IPS-NIHi11 (cell line): ENCODE measurements around the gene INSR.

Experiments used
- DNase-seq: peaks from one replicate; pipeline ENCODE4 v3.0.0; 2012; ENCODE audit warnings: mixed read lengths, low spot score

INSR gene

DNA sequence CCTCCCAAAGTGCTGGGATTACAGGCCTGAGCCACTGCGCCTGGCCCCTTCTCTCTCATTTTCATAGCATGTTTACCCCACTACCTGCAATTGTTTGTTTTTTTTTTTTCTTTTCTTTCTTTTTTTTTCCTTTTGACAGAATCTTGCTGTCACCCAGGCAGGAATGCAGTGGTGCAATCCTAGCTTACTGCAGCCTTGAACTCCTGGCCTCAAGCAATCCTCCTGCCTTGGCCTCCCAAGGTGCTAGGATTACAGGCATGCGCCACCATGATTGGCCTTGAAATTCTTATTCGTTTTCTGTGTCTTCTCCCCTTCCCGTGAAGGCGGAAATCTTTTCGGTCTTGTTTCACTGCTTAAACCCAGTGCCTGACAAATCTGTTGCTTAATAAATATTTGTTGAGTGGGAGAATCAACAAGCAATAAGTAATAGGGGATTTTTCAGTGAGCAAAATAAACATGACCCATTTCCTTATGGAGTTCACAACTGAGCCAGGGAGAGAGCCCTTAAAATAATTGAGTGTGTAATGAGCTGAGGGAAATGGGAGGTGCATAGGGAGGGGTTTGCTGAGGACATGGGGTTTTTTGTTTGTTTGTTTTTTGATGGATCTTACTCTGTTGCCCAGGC, 1.8 kb upstream of the INSR start:
- no peak for DNase-seq

DNA sequence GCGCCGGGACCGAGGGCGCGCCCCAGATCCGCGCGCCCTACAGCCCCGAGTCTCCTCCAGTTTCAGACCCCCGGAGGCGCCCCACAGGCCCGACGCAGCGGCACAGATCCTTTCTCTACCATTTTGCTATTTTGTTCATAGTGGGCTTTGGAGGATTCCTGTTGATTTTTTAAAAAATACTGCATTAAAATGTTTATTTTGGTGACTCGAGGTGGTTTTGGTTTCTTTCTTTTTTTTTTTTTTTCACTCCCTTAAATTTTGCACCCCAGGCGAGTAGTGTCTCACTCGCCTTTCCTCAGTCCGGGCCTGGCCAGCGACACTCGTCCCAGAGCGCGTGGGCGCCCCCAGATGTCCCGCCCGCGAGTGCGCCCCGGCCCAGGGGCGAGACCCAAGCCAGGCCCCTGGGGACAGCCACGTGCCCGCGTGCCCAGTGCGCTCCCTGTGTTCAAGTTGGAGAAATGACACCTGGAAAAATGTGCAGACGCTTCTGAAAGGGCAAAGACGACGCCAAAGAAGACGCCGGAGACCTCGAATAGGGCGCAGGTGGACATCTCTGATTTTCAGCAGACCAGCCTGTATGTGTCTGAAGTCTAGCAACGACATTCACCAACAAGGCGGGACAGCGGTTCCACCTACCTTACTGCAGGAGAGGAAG, 471 bp upstream of the INSR start:
- peak; percentile 55 for DNase-seq

DNA sequence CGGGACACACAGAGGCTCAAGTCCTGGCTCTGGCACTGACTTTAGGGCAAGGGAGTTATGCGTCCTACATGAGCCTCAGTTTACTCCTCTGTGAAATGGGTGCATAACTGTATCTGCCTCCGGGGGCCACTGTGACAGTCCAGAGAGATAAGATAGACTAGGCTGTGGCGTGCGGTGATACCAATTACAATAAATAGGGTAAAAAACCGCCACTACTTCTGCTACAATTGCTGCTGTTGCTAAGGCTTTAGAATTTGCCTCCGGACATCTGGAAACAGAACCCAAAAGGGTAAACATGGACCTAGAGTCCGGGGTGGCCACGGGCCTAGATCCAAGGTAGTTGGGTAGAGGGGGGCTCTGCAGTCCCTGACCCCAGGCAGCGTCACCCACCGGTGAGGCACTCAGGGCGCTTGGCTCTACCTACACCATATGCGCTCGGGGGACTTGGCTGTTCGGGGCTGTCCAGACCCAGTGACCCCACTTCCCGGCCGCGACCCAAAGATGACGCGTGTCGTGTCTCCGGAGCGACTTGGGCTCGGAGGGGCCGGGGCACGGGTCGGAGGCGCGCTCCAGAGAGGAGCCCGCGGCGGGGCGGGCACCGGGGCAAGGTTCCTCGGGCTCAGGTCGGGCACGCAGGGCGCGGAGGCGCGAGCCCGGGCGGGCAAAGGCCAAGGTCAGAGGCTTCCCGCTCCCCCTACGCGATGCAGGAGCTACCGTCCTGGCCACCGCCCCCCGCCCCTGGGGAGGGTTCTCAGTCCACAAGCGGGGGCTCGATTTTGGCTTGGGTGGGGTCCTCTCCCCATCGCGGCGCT, 1.1 kb downstream of the INSR start:
- DNase-seq = peak; percentile 42

DNA sequence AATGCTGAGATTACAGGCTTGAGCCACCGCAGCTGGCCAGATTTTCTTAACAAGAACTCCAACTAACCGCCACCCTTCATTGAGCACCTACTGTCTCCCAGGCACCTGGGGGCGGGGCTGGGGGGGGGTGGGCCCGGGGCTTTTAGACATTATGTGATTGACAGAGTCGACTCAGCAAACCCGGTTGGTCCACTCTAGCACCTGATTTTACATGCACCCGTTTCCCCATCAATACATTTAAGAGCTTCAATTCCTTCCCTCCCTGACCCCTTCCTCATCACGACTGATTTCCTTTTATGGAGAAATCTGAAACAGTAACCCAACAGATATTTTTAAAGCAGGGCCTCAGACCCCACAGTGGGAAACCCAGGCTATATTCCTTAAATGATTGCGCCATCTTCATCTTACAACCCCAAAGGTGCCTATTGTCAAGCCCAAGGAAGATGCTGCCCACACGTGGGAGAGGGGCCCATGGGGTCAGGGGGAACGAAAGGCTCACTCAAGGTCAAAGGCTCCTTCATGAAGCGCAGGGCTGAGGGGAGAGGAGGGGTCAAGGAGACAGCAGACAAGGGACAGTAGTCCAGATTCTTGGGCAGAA, 1.8 kb downstream of the INSR start:
- no peak for DNase-seq

DNA sequence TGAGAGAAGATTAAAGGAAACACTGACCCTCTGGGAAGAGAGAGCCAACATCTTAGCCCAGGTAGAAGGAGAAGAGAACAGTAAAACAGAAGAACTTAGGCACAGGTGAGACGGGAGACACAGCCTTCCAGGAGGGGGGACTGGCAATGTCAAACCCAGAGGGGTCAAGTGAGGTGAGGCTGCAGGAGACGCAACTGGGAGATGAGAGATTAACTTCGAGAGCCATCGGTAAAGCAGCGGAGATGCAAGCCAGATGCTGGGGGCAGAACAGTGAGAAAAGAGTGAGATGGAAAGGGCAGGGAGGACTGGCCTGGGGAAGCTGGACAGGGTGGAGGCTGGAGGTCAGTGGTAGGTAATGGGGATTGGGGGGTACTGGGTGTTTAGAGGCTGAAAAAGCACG, 5.2 kb downstream of the INSR start:
- DNase-seq = no peak

DNA sequence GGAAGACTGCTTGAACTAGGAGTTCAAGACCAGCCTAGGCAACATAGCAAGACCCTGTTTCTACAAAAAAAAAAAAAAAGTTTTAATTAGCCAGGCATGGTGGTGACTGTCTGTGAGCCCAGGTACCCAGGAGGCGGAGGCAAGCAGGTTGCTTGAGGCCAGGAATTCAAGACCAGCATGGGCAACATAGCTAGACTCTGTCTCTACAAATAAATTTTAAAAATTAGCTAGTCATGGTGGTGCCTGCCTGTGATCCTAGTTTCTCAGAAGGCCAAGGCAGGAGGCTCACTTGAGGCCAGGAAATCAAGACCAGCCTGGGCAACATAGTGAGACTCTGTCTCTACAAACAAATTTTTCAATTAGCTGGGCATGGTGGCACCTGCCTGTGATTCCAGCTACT, 6.1 kb downstream of the INSR start:
- DNase-seq = no peak

DNA sequence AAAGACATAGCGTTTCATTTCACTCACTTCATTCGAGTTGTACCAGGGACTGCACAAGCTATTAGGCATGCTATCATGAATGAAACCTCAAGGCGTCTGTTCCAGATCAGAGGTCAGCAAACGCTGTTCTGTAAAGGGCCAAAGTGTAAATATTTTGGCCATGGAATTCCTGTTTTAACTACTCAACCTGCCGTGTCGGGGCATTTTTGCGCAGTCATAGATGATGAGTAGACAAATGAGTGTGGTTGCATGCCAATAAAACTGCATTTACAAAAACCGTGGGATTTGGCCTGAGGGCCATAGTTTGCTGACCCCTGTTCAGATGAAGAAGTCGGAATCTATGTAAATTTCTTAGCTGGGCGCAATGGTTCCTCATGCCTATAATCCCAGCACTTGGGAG, 6.5 kb downstream of the INSR start:
- no peak for DNase-seq

DNA sequence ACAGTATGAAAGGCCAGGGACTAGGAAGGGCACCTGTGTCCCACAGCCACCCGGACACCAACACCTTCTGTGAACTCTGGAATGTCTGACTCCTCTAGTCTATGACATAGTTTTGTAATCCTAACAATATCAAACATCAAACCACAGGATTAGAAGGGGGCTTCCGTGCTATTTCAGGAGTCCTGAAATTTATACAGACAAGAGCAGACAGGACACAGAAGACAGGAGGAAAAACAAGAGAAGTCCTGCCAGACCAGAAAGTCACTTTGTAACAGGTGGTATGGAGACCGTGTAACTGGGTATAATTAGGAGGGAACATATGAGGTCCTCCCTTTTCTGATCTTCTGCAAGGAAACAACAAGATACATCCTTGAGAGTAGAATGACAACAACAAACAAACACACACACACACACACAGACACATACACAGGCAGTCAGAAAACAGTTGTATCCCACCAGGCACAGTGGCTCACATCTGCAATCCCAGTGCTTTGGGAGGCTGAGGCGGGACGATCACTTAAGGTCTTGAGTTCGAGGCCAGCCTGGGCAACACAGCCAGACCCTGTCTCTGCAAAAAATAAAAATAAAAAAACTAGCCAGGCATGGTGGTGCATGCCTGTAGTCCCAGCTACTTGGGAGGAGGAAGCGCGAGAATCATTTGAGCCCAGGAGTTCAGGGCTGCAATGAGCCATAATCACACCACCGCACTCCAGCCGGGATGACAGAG, 13.1 kb downstream of the INSR start:
- no peak for DNase-seq

DNA sequence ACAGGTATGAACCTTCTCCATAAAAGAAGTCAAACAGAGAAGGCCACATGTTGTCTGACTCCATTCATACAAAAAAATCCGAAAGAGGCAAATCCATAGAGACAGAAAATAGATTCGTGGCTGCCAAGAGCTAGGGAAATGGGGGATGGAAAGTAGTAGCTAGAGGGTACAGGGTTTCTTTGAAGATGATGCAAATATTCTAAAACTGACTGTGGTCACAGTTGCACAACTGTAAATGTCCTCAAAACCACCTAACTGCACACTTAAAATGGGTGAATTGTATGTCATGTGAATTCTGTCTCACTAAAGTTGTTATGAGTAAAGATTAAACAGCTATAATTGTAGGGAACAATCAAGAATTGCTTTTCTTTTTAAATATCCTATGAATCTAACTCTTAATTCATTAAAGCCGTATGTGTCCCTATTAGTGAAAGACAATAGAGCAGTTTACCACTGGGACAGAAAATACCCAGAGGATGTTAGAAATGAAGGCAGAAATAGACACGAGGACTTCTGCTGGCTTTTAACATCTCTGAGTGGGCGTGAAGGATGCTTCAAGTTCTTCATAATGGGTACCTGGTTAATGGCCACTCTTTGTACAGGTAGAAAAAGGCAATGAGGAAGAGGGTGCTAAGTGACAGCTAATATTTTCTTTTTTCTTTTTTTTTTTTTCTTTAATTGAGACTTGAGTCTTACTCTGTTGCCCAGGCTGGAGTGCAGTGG, 21.2 kb downstream of the INSR start:
- DNase-seq = no peak

DNA sequence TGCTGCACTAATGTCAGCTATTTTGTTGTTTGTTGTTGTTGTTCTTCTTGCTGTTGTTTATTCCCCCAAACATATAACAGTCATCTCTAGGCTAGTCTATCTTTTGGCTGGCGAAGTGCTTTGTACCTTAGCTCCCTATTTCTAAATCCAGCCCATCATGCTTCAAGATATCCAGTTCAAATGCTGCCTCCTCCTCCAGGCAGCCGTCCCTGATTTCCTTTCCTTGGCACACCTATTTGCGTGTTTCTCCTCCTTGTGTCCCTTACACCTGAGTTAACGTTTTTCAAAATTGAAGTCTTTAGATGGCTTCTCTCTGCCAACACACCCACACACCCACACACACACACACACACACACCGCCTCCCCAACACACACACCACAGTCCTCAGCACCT, 25.5 kb downstream of the INSR start:
- DNase-seq = no peak

DNA sequence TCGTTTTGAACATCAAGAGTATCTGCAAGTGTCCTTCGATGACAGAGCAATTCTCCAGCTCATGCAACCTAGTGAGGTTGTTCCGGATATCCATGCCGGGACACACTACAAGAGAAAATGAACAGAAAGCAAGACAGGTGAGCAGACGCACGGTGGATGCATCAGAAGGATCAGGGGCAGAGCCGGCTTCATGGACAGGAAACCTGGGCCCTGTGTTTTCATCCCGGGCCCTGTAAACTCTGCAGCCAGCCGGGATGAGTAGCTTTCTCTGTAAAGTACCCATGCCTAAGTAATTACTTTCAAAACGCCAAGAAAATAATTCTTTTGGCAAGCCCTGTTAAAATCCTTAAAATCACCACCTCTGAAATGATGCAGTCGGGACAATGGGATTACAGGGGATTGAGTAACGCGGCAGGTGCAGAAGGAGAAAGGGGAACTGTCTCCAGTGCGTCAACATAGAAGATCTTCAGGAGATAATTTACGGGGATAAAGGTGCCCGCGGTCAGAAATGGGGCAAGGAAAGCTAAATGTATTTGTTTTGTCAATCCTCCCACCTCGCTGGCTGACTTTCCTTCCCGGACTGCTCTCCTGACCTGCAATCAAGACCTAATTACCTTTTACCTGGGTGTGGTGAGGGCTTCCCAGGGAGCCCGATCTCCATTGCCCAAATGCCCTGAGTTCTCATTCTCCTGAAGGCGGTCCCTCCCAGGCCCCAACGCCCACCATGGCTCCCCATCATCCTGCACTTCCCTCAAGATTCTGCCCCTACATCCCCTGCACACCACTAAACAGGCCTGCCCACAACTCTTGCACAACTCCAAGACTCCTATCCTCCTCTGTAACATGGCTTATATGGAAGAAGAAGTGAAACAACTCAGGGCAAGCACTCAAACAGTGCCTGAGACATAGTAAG, 26.2 kb downstream of the INSR start:
- DNase-seq = no peak

DNA sequence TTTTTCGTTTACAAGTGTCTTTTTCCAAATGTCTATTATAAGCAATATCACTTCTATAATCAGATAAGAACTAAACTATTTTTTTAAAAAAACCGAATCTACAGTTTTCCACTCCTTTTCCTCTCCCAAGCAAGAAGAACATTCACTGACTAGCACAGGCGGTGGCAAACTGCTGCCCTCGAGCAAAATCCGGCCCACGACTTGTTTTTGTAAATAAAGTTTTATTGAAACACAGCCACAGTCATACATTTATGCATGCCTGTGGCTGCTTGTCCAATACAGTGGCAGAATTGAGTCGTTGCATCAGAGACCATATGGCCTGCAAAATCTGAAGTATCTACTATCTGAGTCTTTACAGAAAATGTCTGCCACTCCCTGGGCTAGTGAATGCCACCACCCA, 27.4 kb downstream of the INSR start:
- DNase-seq = no peak

DNA sequence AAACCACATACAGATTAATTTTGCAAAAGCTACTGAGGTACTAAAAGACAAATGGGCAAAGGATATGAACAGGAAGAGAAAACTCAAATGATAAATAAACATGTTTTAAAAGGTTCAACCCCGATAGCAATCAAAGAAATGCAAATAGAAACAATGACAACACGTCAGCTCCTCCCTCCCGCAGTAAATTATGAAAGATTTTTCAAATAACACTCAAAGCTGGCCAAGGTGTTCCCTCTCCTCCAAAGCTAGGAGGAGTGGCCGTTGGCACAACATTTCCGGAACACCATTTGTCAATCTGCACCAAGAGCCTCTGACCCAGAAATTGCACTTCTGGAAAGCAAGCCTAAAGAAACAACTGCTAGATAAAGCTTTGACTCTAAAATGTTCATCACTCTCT, 28.3 kb downstream of the INSR start:
- DNase-seq = no peak

DNA sequence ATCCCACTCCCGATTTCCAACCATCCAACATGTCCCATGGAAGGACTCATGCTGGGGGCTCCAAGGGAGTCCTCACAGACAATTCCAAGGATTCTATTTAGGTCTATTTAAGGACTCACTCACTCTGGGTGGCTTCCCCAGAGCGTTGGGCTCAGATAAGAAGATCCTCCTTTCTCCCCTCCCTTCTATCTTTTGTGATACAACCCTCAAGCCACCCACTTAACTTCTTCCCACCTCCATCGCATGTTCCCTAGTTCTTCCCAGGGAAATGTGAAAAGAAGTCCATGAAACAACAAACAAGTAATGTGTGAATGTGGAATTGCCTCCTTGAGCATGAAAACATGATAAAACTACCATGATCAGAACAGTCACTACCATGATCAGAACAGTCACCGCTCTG, 29.4 kb downstream of the INSR start:
- DNase-seq = no peak

DNA sequence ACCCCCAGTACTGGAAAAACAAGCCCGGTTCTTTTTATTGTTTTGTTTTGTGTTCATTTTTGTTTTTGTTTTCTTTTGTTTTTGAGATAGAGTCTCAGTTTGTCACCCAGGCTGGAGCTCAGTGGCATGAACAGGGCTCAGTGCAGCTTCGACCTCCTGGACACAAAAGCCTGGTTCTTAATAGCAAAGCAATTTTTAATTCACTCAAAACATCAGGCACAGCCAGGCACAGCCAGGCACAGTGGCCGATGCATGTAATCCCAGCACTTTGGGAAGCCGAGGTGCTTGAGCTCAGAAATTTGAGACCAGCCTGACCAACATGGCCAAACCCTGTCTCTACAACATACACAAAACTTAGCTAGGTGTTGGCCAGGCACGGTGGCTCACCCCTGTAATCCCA, 30.7 kb downstream of the INSR start:
- no peak for DNase-seq

DNA sequence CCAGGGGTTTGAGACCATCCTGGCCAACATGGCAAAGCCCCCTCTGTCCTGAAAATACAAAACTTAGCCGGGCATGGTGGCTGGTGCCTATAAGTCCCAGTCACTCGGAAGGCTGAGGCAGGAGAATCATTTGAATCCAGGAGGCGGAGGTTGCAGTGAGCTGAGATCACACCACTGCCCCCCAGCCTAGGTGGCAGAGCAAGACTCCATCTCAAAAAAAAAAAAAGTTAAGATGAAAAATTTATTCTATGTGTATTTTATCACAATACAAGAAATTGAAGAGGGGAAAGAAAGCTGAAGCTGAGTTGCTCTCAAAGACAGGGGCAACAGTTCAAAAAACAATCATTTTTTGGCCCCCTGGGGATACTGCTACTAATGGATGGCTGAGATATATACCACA, 31.1 kb downstream of the INSR start:
- DNase-seq = no peak

DNA sequence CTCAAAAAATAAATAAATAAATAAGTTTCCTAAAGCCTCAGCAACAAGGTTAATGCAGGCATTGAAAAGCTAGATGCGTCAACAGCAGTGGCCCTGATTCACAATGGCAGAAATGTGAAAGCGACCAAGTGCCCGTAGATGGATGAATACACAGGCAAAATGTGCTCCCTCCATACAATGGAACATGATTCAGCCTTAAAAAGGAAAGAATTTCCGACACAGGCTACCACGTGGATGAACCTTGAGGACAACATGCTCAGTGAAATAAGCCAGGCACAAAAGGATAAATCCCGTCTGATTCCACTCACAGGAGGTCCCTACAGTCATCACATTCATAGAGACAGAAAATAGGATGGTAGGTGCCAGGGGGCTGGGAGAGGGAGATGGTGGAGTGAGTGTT, 31.7 kb downstream of the INSR start:
- no peak for DNase-seq

DNA sequence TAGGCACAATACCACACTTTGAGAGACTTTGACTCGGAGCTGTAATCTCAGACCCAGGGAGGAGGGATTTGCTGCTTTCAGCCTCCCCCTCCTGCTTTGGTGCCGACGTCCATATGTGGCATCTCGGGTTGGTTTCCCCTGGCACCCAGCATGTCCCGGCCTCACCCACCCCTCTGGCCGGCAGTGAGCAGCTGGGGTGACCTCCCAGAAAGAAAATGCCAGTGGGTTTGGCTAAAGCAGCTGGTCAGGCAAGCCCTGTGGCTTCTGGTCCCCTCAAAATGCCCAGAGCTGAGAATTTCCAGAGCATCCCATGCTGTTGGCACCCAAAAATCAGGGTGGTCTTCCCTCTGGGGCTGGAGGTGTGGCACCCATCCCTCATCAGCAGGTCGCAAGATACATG, 34.1 kb downstream of the INSR start:
- DNase-seq = no peak

DNA sequence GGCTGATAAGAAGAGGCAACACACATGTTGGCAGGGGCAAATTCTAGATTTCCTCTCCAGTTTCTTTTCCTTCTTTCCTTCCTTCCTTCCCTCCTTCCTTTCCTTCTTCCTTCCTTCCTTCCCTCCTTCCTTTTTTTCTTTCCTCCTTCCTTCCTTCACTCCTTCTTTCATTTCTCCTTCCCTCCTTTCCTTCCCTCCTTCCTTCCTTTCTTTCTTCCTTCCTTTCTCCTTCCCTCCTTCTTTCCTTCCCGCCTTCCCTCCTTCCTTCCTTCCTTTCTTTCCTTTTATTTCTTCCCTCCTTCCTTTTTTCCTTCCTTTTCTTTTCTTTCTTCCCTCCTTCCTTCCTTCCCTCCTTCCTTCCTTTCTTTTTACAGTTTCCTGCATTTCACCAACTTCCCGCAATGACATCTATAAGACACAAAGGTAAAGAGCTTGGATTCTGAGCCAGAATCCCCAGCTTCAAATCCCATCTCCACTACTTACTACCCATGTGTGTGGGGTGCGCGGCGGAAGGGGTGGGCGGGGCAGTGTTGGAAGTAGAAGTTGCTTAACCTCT, 35.3 kb downstream of the INSR start:
- no peak for DNase-seq
